ENCODE data around the gene ATG16L1. TPM values are rescaled to one million over a fixed set of nuclear protein-coding genes. Genes with fewer than 3 reads are reported as not detected.
A peak's percentile ranks its signal among the peaks of the same experiment; 100 is the strongest.

Gene ATG16L1
- total RNA-seq, 1 experiment from 2014 or later, result 52.3 TPM

GRCh38 chr2:233208382-233209116 lies 42.9 kb upstream of the ATG16L1 start:
- intact Hi-C loops (cut with micrococcal nuclease; ENCODE audit: unreplicated experiment) (no loop called here), in situ Hi-C loops (cut with HindIII; ENCODE audit: low pct_unique_long_range_greater_than_20kb, low sequenced_read_pairs) (no loop called here)
- Histone ChIP-seq H3K27ac (ENCODE audit: low read length) (peak overlapping the region; percentile 39; the same call in 1 of the 2 replicates), H3K36me3 (ENCODE audit: control insufficient read depth, insufficient read depth, low read length) (no peaks in the 10 kb centered on the region), H3K27me3 (ENCODE audit: control insufficient read depth, insufficient read depth, low read length) (no peaks in the 10 kb centered on the region), H3K4me3 (ENCODE audit: low read depth in 2 of 2, low read length in 2 of 2) (no peak overlapping the region), H3K9me3 (ENCODE audit: control insufficient read depth, insufficient read depth, low read depth, low read length) (no peaks in the 10 kb centered on the region), H3K4me1 (ENCODE audit: control insufficient read depth, insufficient read depth, low read length) (peaks cover 26% of the 10 kb centered on the region)
- no TSS peak for BruUV-seq (replicated peaks)
- DNase-seq (ENCODE audit: low read depth, low spot score), result no peak
- ChIA-PET CTCF (no interaction called here), POLR2A (no interaction called here)
- ATAC-seq, result no peak
- TF ChIP-seq TCF7L2 (IDR thresholded peaks at IDR 0.05; ENCODE audit: low read depth, low read length), result no peak
- no peak for TF ChIP-seq CTCF (IDR thresholded peaks at IDR 0.05)
- TF ChIP-seq REST (IDR thresholded peaks at IDR 0.05; ENCODE audit: insufficient read depth in 1 of 2, low read depth in 2 of 2, low read length in 1 of 2), result no peak
- TF ChIP-seq POLR2AphosphoS5 (IDR thresholded peaks at IDR 0.05; ENCODE audit: low read depth, low read length), result no peak
- TF ChIP-seq SIN3A (IDR thresholded peaks at IDR 0.05; ENCODE audit: borderline replicate concordance, insufficient read depth, low read depth, low read length), result no peak

GRCh38 chr2:233209117-233209532 lies 42.3 kb upstream of the ATG16L1 start:
- no peak for DNase-seq (ENCODE audit: low read depth, low spot score)
- BruUV-seq (replicated peaks), result no TSS peak
- in situ Hi-C loops (cut with HindIII; ENCODE audit: low pct_unique_long_range_greater_than_20kb, low sequenced_read_pairs), result no loop called here
- peak; percentile 23; the same call in 1 of the 2 replicates for ATAC-seq
- Histone ChIP-seq H3K9me3 (ENCODE audit: control insufficient read depth, insufficient read depth, low read depth, low read length) (no peaks in the 10 kb centered on the region), H3K4me1 (ENCODE audit: control insufficient read depth, insufficient read depth, low read length) (peaks cover 26% of the 10 kb centered on the region), H3K27me3 (ENCODE audit: control insufficient read depth, insufficient read depth, low read length) (no peaks in the 10 kb centered on the region), H3K27ac (ENCODE audit: low read length) (peak overlapping the region; percentile 39; the same call in 1 of the 2 replicates), H3K36me3 (ENCODE audit: control insufficient read depth, insufficient read depth, low read length) (no peaks in the 10 kb centered on the region), H3K4me3 (ENCODE audit: low read depth in 2 of 2, low read length in 2 of 2) (no peak overlapping the region)
- no peak for TF ChIP-seq SIN3A (IDR thresholded peaks at IDR 0.05; ENCODE audit: borderline replicate concordance, insufficient read depth, low read depth, low read length)
- TF ChIP-seq CTCF (IDR thresholded peaks at IDR 0.05), result no peak
- TF ChIP-seq TCF7L2 (IDR thresholded peaks at IDR 0.05; ENCODE audit: low read depth, low read length), result no peak
- no peak for TF ChIP-seq POLR2AphosphoS5 (IDR thresholded peaks at IDR 0.05; ENCODE audit: low read depth, low read length)
- TF ChIP-seq REST (IDR thresholded peaks at IDR 0.05; ENCODE audit: insufficient read depth in 1 of 2, low read depth in 2 of 2, low read length in 1 of 2), result no peak
- intact Hi-C loops (cut with micrococcal nuclease; ENCODE audit: unreplicated experiment), result no loop called here
- POLR2A ChIA-PET, result no interaction called here
- CTCF ChIA-PET, result no interaction called here
